ENCODE measurements around the gene DGKI. TPM values are rescaled to one million over a fixed set of nuclear protein-coding genes. Genes with fewer than 3 reads are reported as not detected.

Gene DGKI
- total and polyA plus RNA-seq, 2 of the 4 experiments (the other 2 are of a cell fraction): 3.9 to 15.8 TPM

DNA sequence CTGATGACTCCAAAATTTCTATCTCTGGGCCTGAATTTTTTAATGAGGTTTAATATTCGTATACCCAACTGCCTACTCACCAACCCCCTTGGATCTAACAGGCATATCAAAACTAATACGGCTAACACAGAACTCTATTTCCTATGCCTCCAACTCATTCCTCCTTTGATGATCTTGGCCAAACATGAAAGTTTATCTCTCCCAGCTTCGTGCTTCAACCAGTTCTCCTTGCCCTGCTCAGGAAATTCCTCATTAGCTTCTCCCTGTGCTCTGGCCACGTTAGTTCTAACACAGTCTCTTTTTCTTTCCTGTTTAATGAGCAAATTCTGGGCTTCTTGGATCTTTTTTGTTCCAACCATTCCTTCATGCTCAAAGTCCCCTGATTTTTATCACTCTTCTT, 364.3 kb downstream of the DGKI start:
- Histone ChIP-seq H4K91ac (ENCODE audit: insufficient read depth, low read depth, low read length) (no peak overlapping the region), H2AFZ (replicated peaks; ENCODE audit: low read length, poor library complexity) (no peak overlapping the region), H3K9ac (ENCODE audit: low read depth, low read length) (no peak overlapping the region), H3K27me3 (ENCODE audit: control insufficient read depth, insufficient read depth, low read length) (no peaks in the 10 kb centered on the region), H2BK120ac (ENCODE audit: low read depth, low read length) (no peak overlapping the region), H4K20me1 (ENCODE audit: insufficient read depth, low read length) (no peaks in the 10 kb centered on the region), H3K79me1 (ENCODE audit: low read depth in 1 of 2, low read length in 2 of 2) (no peaks in the 10 kb centered on the region; a peak in 1 of 4 replicates), H2BK20ac (ENCODE audit: low read depth, low read length) (no peak overlapping the region), H3K9me3 (ENCODE audit: control insufficient read depth, insufficient read depth, low read length) (no peaks in the 10 kb centered on the region), H3K4ac (ENCODE audit: low read depth, low read length) (no peak overlapping the region), H2AK5ac (ENCODE audit: low read depth, low read length) (no peak overlapping the region), H2BK15ac (ENCODE audit: low read depth, low read length) (no peak overlapping the region), H3K27ac (ENCODE audit: insufficient read depth, low read length) (no peak overlapping the region), H3K4me1 (ENCODE audit: control insufficient read depth, insufficient read depth, low read length) (no peaks in the 10 kb centered on the region), H2BK5ac (ENCODE audit: low read depth, low read length, poor library complexity, severe bottlenecking) (no peak overlapping the region), H4K8ac (ENCODE audit: low read depth in 2 of 2, low read length in 2 of 2) (no peak overlapping the region), H3K4me3 (ENCODE audit: insufficient read depth, low read depth, low read length) (no peak overlapping the region), H3K4me2 (ENCODE audit: low read depth, low read length) (no peak overlapping the region), H3K23ac (ENCODE audit: low read depth, low read length) (no peak overlapping the region), H2AK9ac (replicated peaks; ENCODE audit: low read depth, low read length, poor library complexity) (no peak overlapping the region), H4K5ac (ENCODE audit: low read depth, low read length) (no peak overlapping the region), H3K36me3 (ENCODE audit: control insufficient read depth, insufficient read depth, low read length) (no peaks in the 10 kb centered on the region), H3K14ac (replicated peaks; ENCODE audit: low read depth, low read length) (no peak overlapping the region), H3K18ac (ENCODE audit: low read depth, low read length) (no peak overlapping the region; the same call in 1 of the 2 replicates), H3K9me1 (ENCODE audit: insufficient read depth, low read length) (no peaks in the 10 kb centered on the region), H3K56ac (ENCODE audit: extremely low read depth, insufficient read depth, low read length) (no peak overlapping the region)
- POLR2A ChIA-PET (ENCODE audit: unreplicated experiment): no interaction called here
- no TSS peak for BruUV-seq (replicated peaks)
- TF ChIP-seq, protein P1, sequence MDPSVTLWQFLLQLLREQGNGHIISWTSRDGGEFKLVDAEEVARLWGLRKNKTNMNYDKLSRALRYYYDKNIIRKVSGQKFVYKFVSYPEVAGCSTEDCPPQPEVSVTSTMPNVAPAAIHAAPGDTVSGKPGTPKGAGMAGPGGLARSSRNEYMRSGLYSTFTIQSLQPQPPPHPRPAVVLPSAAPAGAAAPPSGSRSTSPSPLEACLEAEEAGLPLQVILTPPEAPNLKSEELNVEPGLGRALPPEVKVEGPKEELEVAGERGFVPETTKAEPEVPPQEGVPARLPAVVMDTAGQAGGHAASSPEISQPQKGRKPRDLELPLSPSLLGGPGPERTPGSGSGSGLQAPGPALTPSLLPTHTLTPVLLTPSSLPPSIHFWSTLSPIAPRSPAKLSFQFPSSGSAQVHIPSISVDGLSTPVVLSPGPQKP (IDR thresholded peaks at IDR 0.05; ENCODE audit: borderline replicate concordance, low read depth, low read length): no peak
- TF ChIP-seq BHLHE40 (IDR thresholded peaks at IDR 0.05; ENCODE audit: low read depth, low read length): no peak
- TF ChIP-seq SMC3 (IDR thresholded peaks at IDR 0.05; ENCODE audit: low read depth, low read length): no peak
- no peak for TF ChIP-seq RCOR1 (IDR thresholded peaks at IDR 0.05; ENCODE audit: insufficient replicate concordance, low read length)
- no peak for TF ChIP-seq MAFK (IDR thresholded peaks at IDR 0.05; ENCODE audit: low read depth, low read length)
- TF ChIP-seq, protein P2, sequence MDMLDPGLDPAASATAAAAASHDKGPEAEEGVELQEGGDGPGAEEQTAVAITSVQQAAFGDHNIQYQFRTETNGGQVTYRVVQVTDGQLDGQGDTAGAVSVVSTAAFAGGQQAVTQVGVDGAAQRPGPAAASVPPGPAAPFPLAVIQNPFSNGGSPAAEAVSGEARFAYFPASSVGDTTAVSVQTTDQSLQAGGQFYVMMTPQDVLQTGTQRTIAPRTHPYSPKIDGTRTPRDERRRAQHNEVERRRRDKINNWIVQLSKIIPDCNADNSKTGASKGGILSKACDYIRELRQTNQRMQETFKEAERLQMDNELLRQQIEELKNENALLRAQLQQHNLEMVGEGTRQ (IDR thresholded peaks at IDR 0.05; ENCODE audit: low read depth, low read length): no peak
- TF ChIP-seq CHD1 (IDR thresholded peaks at IDR 0.05; ENCODE audit: low read depth, low read length): no peak
- TF ChIP-seq RFX5 (IDR thresholded peaks at IDR 0.05; ENCODE audit: low read depth, low read length): no peak
- no peak for TF ChIP-seq CEBPB (IDR thresholded peaks at IDR 0.05; ENCODE audit: low read depth, low read length)
- TF ChIP-seq NFE2L2 (IDR thresholded peaks at IDR 0.05; ENCODE audit: low read depth, low read length): no peak
- no peak for TF ChIP-seq RAD21 (IDR thresholded peaks at IDR 0.05; ENCODE audit: low read length)
- TF ChIP-seq FOS (IDR thresholded peaks at IDR 0.05; ENCODE audit: low read depth, low read length): no peak
- TF ChIP-seq, protein P3, sequence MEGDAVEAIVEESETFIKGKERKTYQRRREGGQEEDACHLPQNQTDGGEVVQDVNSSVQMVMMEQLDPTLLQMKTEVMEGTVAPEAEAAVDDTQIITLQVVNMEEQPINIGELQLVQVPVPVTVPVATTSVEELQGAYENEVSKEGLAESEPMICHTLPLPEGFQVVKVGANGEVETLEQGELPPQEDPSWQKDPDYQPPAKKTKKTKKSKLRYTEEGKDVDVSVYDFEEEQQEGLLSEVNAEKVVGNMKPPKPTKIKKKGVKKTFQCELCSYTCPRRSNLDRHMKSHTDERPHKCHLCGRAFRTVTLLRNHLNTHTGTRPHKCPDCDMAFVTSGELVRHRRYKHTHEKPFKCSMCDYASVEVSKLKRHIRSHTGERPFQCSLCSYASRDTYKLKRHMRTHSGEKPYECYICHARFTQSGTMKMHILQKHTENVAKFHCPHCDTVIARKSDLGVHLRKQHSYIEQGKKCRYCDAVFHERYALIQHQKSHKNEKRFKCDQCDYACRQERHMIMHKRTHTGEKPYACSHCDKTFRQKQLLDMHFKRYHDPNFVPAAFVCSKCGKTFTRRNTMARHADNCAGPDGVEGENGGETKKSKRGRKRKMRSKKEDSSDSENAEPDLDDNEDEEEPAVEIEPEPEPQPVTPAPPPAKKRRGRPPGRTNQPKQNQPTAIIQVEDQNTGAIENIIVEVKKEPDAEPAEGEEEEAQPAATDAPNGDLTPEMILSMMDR (conservative IDR thresholded peaks at IDR 0.05; ENCODE audit: low read depth, low read length): no peak
- TF ChIP-seq MXI1 (IDR thresholded peaks at IDR 0.05; ENCODE audit: borderline replicate concordance, low read depth, low read length): no peak
- no peak for TF ChIP-seq POLR2A (IDR thresholded peaks at IDR 0.05; ENCODE audit: low read depth, low read length)
- no peak for TF ChIP-seq MAZ (IDR thresholded peaks at IDR 0.05; ENCODE audit: borderline replicate concordance, low read depth, low read length)
- no CpG with 5 or more reads among the region's 4 CpGs for WGBS, 2 experiments (ENCODE audit: extremely low coverage in 2 of 2, insufficient read length in 1 of 2)
- in situ Hi-C loops (cut with MboI; ENCODE audit: low sequenced_read_pairs) (no loop called here), intact Hi-C loops (cut with micrococcal nuclease) (no loop called here), dilution Hi-C loops (cut with HindIII; ENCODE audit: low sequenced_read_pairs, unreplicated experiment) (no loop called here)
- DNase-seq (no peak), ATAC-seq (ENCODE audit: low read depth) (no peak)
- CTCF ChIA-PET: no interaction called here
